HEK293 (cell line): ENCODE measurements around the gene PARD3.

ENCODE experiments used
- CTCF ChIP-seq: fragments of 450-650 bp; formaldehyde crosslinking; IDR thresholded peaks from 2 replicates; pipeline ENCODE4 v1.5.1; 2016; ENCODE audit warnings: missing biosample characterization, missing genetic modification characterization
- SP2 ChIP-seq: fragments of 450-650 bp; formaldehyde crosslinking; IDR thresholded peaks from 2 replicates; pipeline ENCODE4 v1.5.1; 2016; ENCODE audit warnings: missing biosample characterization, missing genetic modification characterization
- YY1 ChIP-seq: fragments of 450-650 bp; formaldehyde crosslinking; IDR thresholded peaks from 2 replicates; pipeline ENCODE4 v1.5.1; 2018; ENCODE audit warnings: missing biosample characterization, missing genetic modification characterization
- ZBTB17 ChIP-seq: fragments of 450-650 bp; formaldehyde crosslinking; IDR thresholded peaks from 2 replicates; pipeline ENCODE4 v1.5.1; 2016; ENCODE audit warnings: missing biosample characterization, missing genetic modification characterization
- ZBTB49 ChIP-seq: fragments of 450-650 bp; formaldehyde crosslinking; IDR thresholded peaks from 2 replicates; pipeline ENCODE4 v1.5.1; 2016; ENCODE audit warnings: missing biosample characterization, missing genetic modification characterization, low read depth
- TF ChIP-seq, protein P1 (sequence below): fragments of 450-650 bp; formaldehyde crosslinking; IDR thresholded peaks from 2 replicates; pipeline ENCODE4 v1.5.1; 2017; ENCODE audit warnings: missing biosample characterization, missing genetic modification characterization

- TF ChIP-seq YY1 (tag by site-specific recombination) (no peak), ZBTB17 (tag by site-specific recombination) (no peak), ZBTB49 (tag by site-specific recombination) (no peak), CTCF (no peak), SP2 (tag by site-specific recombination) (no peak)
- TF ChIP-seq, protein P1, sequence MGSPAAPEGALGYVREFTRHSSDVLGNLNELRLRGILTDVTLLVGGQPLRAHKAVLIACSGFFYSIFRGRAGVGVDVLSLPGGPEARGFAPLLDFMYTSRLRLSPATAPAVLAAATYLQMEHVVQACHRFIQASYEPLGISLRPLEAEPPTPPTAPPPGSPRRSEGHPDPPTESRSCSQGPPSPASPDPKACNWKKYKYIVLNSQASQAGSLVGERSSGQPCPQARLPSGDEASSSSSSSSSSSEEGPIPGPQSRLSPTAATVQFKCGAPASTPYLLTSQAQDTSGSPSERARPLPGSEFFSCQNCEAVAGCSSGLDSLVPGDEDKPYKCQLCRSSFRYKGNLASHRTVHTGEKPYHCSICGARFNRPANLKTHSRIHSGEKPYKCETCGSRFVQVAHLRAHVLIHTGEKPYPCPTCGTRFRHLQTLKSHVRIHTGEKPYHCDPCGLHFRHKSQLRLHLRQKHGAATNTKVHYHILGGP (tag by site-specific recombination), result no peak
These were observed 659.3 kb downstream of the PARD3 start for GRCh38 chr10:34155812-34156211.
